Thymus (tissue), 11 donors: ENCODE results near the gene DOCK4. TPM values are rescaled to one million over a fixed set of nuclear protein-coding genes. Genes with fewer than 3 reads are reported as not detected.

ENCODE experiments used
- DNase-seq, 9 donors: peaks; one replicate each; pipeline ENCODE4 v3.0.0-alpha.2; 2013; ENCODE audit warnings: low spot score in 9 of 9, low read depth in 6 of 9, missing footprints in 1 of 9
- H3K27ac ChIP-seq, 2 donors: one replicate each; pipeline ENCODE4 v1.5.1; 2013; ENCODE audit warnings: control low read depth in 1 of 2, low read depth in 1 of 2, low read length in 1 of 2, mild to moderate bottlenecking in 1 of 2, moderate library complexity in 1 of 2
- H3K27me3 ChIP-seq, 2 donors: one replicate each; pipeline ENCODE4 v1.5.1; 2013; ENCODE audit warnings: low read length in 1 of 2; ENCODE audit not compliant: control insufficient read depth in 2 of 2, insufficient read depth in 1 of 2
- H3K36me3 ChIP-seq, 2 donors: one replicate each; pipeline ENCODE4 v1.5.1; 2013; ENCODE audit warnings: low read length in 1 of 2, mild to moderate bottlenecking in 1 of 2, moderate library complexity in 1 of 2; ENCODE audit not compliant: control insufficient read depth in 2 of 2, insufficient read depth in 2 of 2
- H3K4me1 ChIP-seq, 2 donors: one replicate each; pipeline ENCODE4 v1.5.1; 2013; ENCODE audit warnings: low read length in 2 of 2; ENCODE audit not compliant: control insufficient read depth in 2 of 2, insufficient read depth in 2 of 2
- H3K4me3 ChIP-seq, 2 donors: one replicate each; pipeline ENCODE4 v1.5.1; 2013; ENCODE audit warnings: low read length in 2 of 2, control low read depth in 1 of 2, mild to moderate bottlenecking in 1 of 2
- H3K9me3 ChIP-seq, 2 donors: one replicate each; pipeline ENCODE4 v1.5.1; 2013; ENCODE audit warnings: low read length in 1 of 2, mild to moderate bottlenecking in 1 of 2; ENCODE audit not compliant: control insufficient read depth in 2 of 2, insufficient read depth in 1 of 2
- WGBS: extraction: QIAGEN DNeasy Blood & Tissue Kit; methylation state at CpG from one replicate; pipeline ENCODE4 v1.1.7; 2013; 5-methylcytosine and 5-hydroxymethylcytosine counted together
- polyA plus RNA-seq: library from polyadenylated mRNA; stranded (reverse); fragments of 200-250 nt; gene quantifications from one replicate; pipeline ENCODE4 v1.2.3, GENCODE V29; 2013
- total RNA-seq: library from RNA; stranded (reverse); fragments of 120-200 nt; gene quantifications from one replicate; pipeline ENCODE4 v1.2.4, GENCODE V29; 2013
- donor health status: healthy.

Gene DOCK4
- total and polyA plus RNA-seq, 2 donors = 3.5 to 4.7 TPM

GRCh38 chr7:111756687-111757178 is 449.5 kb downstream of the DOCK4 start:
- Histone ChIP-seq H3K9me3 (no peaks in the 10 kb centered on the region), H3K27ac (no peak overlapping the region), H3K4me1 (no peaks in the 10 kb centered on the region), H3K36me3 (no peaks in the 10 kb centered on the region), H3K27me3 (no peaks in the 10 kb centered on the region), H3K4me3 (no peak overlapping the region)
- peak in 1 of 9 donors; percentile 5 for DNase-seq
- whole genome bisulfite sequencing = 77% methylated on average over 11 of the region's 11 CpGs

- no peaks in the 10 kb centered on the region for H3K36me3 ChIP-seq
- no peaks in the 10 kb centered on the region for H3K4me1 ChIP-seq
- DNase-seq = no peak
- H3K27ac ChIP-seq = no peak overlapping the region
- no peak overlapping the region for H3K4me3 ChIP-seq
- WGBS = 96% methylated on average over 6 of the region's 6 CpGs
- H3K27me3 ChIP-seq = no peaks in the 10 kb centered on the region
- no peaks in the 10 kb centered on the region for H3K9me3 ChIP-seq
Measured at GRCh38 chr7:111755383-111755782, 450.8 kb downstream of the DOCK4 start.

GRCh38 chr7:111753968-111754367 is 452.2 kb downstream of the DOCK4 start:
- Histone ChIP-seq H3K27me3 (no peaks in the 10 kb centered on the region), H3K4me1 (no peaks in the 10 kb centered on the region), H3K9me3 (no peaks in the 10 kb centered on the region), H3K27ac (no peak overlapping the region), H3K36me3 (no peaks in the 10 kb centered on the region), H3K4me3 (no peak overlapping the region)
- 96% methylated on average over 3 of the region's 3 CpGs for WGBS
- DNase-seq = no peak

GRCh38 chr7:111752022-111752582 is 454.1 kb downstream of the DOCK4 start:
- Histone ChIP-seq H3K36me3 (no peaks in the 10 kb centered on the region), H3K27me3 (no peaks in the 10 kb centered on the region), H3K27ac (no peak overlapping the region), H3K4me1 (no peaks in the 10 kb centered on the region), H3K4me3 (no peak overlapping the region), H3K9me3 (no peaks in the 10 kb centered on the region)
- peak; percentile 17 to 67 (median 27) for DNase-seq
- 30% methylated on average over 4 of the region's 4 CpGs for WGBS

- Histone ChIP-seq H3K27ac (no peak overlapping the region), H3K9me3 (no peaks in the 10 kb centered on the region), H3K4me1 (no peaks in the 10 kb centered on the region), H3K36me3 (no peaks in the 10 kb centered on the region), H3K27me3 (no peaks in the 10 kb centered on the region), H3K4me3 (no peak overlapping the region)
- 95% methylated on average over 2 of the region's 2 CpGs for WGBS
- no peak for DNase-seq
Measured at GRCh38 chr7:111750878-111751277, 455.3 kb downstream of the DOCK4 start.

GRCh38 chr7:111750228-111750627 is 456.0 kb downstream of the DOCK4 start:
- no peaks in the 10 kb centered on the region for H3K4me1 ChIP-seq
- no peaks in the 10 kb centered on the region for H3K36me3 ChIP-seq
- no peak overlapping the region for H3K4me3 ChIP-seq
- H3K9me3 ChIP-seq = no peaks in the 10 kb centered on the region
- DNase-seq = no peak
- 82% methylated on average over 4 of the region's 4 CpGs for WGBS
- H3K27ac ChIP-seq = no peak overlapping the region
- H3K27me3 ChIP-seq = no peaks in the 10 kb centered on the region

- no peak overlapping the region for H3K27ac ChIP-seq
- no peaks in the 10 kb centered on the region for H3K9me3 ChIP-seq
- no peaks in the 10 kb centered on the region for H3K27me3 ChIP-seq
- H3K4me1 ChIP-seq = no peaks in the 10 kb centered on the region
- H3K4me3 ChIP-seq = no peak overlapping the region
- no peaks in the 10 kb centered on the region for H3K36me3 ChIP-seq
- 94% methylated on average over 2 of the region's 2 CpGs for WGBS
- no peak for DNase-seq
Measured at GRCh38 chr7:111749625-111750024, 456.6 kb downstream of the DOCK4 start.

GRCh38 chr7:111747718-111748117 is 458.5 kb downstream of the DOCK4 start:
- Histone ChIP-seq H3K27ac (no peak overlapping the region), H3K4me1 (no peaks in the 10 kb centered on the region), H3K27me3 (no peaks in the 10 kb centered on the region), H3K36me3 (no peaks in the 10 kb centered on the region), H3K4me3 (no peak overlapping the region), H3K9me3 (no peaks in the 10 kb centered on the region)
- no peak for DNase-seq

GRCh38 chr7:111746950-111747349 is 459.2 kb downstream of the DOCK4 start:
- H3K36me3 ChIP-seq = no peaks in the 10 kb centered on the region

More at GRCh38 chr7:111746950-111747349, 459.2 kb downstream of the DOCK4 start:
- Histone ChIP-seq H3K4me3 (no peak overlapping the region), H3K4me1 (no peaks in the 10 kb centered on the region), H3K9me3 (no peaks in the 10 kb centered on the region), H3K27ac (no peak overlapping the region), H3K27me3 (no peaks in the 10 kb centered on the region)
- 96% methylated on average over 4 of the region's 4 CpGs for WGBS
- DNase-seq = no peak
